Measurements from ENCODE around the gene EFCAB8. TPM values are rescaled to one million over a fixed set of nuclear protein-coding genes. Genes with fewer than 3 reads are reported as not detected.

Gene EFCAB8
- total and polyA plus RNA-seq, 4 donors = 0.08 to 0.83 (median 0.46) TPM

DNA sequence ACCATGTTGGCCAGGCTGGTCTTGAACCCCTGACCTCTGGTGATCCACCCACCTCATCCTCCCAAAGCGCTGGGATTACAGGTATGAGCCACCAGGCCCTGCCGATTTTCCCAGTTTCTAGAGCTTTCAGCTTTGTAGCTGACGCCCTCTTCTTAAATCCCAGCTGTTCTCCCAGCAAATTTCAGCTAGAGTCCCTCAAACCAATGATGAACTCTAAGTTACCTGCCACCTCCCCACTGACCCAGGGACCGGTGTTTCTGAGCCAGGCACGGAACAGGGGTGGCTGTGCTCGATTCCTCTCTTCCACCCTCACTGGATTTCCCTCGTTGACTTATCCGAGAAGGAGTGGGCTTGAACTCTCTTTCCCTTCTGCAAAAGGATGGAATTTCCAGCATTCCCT, 106.4 kb downstream of the EFCAB8 start:
- Histone ChIP-seq H3K9ac (ENCODE audit: insufficient read depth in 1 of 2, low read length in 2 of 2) (no peak overlapping the region), H3K36me3 (ENCODE audit: control insufficient read depth in 4 of 4, insufficient read depth in 4 of 4, low read length in 4 of 4) (no peaks in the 10 kb centered on the region), H3K27me3 (ENCODE audit: control insufficient read depth in 3 of 3, insufficient read depth in 3 of 3, low read length in 2 of 3) (no peaks in the 10 kb centered on the region), H3K27ac (ENCODE audit: low read depth in 1 of 2, low read length in 1 of 2) (no peak overlapping the region), H3K4me3 (no peak overlapping the region), H3K9me3 (ENCODE audit: control insufficient read depth in 4 of 4, insufficient read depth in 3 of 4, low read length in 3 of 4) (peaks cover 0 to 3% (median 0%) of the 10 kb centered on the region in 4 donors), H3K4me1 (ENCODE audit: control insufficient read depth in 5 of 5, insufficient read depth in 5 of 5, low read length in 5 of 5) (peaks cover 0 to 5% (median 0%) of the 10 kb centered on the region in 5 donors)
- no peak for DNase-seq
- no peak for ATAC-seq (ENCODE audit: insufficient read depth, low FRiP score)
- no peak for TF ChIP-seq CTCF (IDR thresholded peaks at IDR 0.05; ENCODE audit: control extremely low read depth, extremely low read depth)
- WGBS, 2 donors = 83 to 88% methylated on average over 8 of the region's 8 CpGs

DNA sequence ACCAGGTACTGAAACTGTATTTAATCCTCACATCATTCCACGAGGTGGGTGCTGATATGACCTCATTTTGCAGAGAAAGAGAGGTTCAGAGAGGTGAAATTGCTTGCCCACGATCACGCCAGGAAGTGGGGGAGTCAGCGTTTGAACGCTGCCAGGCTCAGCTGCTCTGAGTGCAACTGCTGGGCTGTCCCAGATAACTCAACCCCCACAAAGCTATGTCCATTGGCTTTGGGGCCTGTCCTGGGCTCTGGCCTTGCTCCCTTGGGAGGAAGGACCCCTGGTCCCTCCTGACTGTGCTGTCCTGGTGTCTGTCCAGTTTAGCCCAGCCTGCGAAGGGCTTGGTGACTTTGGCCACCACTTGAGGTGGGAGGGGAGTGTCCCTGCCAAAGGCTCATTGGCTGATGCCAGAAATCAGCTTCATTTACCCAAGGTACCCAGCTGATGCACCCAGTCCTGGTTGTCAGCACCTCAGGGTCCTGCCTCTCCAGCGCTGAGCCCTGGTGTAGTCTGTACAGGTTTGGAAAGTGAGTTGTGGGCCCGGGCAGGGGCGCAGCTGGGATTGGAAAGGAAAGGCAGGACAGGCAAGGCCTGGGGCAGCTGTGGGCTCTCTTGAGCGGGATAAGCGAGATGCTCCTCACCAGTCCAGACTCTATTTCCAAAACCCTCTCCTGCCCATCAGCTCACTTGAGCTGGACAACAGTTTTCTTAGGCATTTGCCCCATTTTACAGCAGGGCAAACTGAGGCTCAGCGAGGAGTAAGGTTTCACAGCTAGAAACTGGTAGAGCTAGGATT, 107.1 kb downstream of the EFCAB8 start:
- Histone ChIP-seq H3K9ac (ENCODE audit: insufficient read depth in 1 of 2, low read length in 2 of 2) (no peak overlapping the region), H3K4me3 (no peak overlapping the region), H3K27ac (ENCODE audit: low read depth in 1 of 2, low read length in 1 of 2) (no peak overlapping the region), H3K9me3 (ENCODE audit: control insufficient read depth in 4 of 4, insufficient read depth in 3 of 4, low read length in 3 of 4) (peaks cover 0 to 3% (median 0%) of the 10 kb centered on the region in 4 donors), H3K4me1 (ENCODE audit: control insufficient read depth in 5 of 5, insufficient read depth in 5 of 5, low read length in 5 of 5) (peaks cover 0 to 5% (median 2%) of the 10 kb centered on the region in 5 donors), H3K36me3 (ENCODE audit: control insufficient read depth in 4 of 4, insufficient read depth in 4 of 4, low read length in 4 of 4) (no peaks in the 10 kb centered on the region), H3K27me3 (ENCODE audit: control insufficient read depth in 3 of 3, insufficient read depth in 3 of 3, low read length in 2 of 3) (no peaks in the 10 kb centered on the region)
- ATAC-seq (ENCODE audit: insufficient read depth, low FRiP score) = no peak
- DNase-seq = no peak
- TF ChIP-seq CTCF (IDR thresholded peaks at IDR 0.05; ENCODE audit: control extremely low read depth, extremely low read depth) = no peak
- WGBS, 2 donors = 63 to 75% methylated on average over 12 of the region's 12 CpGs

DNA sequence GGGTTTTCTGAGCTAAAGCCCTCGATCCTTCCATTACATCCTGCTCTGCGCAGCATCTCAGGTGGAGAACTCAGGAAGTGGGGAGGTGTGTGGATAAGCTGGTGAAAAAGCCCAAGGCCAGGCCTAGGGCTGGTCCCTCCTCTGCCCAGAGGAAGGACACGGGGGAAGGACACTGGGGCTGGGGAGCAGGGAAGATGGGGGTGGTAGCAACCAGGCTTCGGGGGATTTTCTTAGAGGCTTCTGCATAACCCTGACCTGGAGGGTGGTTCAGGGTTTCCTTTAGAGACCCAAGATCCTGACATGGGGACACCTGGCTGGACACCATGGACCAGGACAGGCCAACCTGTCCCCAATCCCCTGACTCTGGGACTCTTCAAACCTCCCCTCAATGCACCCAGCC, 107.7 kb downstream of the EFCAB8 start:
- ATAC-seq (ENCODE audit: insufficient read depth, low FRiP score) = no peak
- TF ChIP-seq CTCF (IDR thresholded peaks at IDR 0.05; ENCODE audit: control extremely low read depth, extremely low read depth) = no peak

More for the DNA sequence above, 107.7 kb downstream of the EFCAB8 start:
- Histone ChIP-seq H3K27ac (ENCODE audit: low read depth in 1 of 2, low read length in 1 of 2) (no peak overlapping the region), H3K4me1 (ENCODE audit: control insufficient read depth in 5 of 5, insufficient read depth in 5 of 5, low read length in 5 of 5) (peaks cover 0 to 5% (median 2%) of the 10 kb centered on the region in 5 donors), H3K4me3 (no peak overlapping the region), H3K27me3 (ENCODE audit: control insufficient read depth in 3 of 3, insufficient read depth in 3 of 3, low read length in 2 of 3) (no peaks in the 10 kb centered on the region), H3K36me3 (ENCODE audit: control insufficient read depth in 4 of 4, insufficient read depth in 4 of 4, low read length in 4 of 4) (no peaks in the 10 kb centered on the region), H3K9ac (ENCODE audit: insufficient read depth in 1 of 2, low read length in 2 of 2) (no peak overlapping the region), H3K9me3 (ENCODE audit: control insufficient read depth in 4 of 4, insufficient read depth in 3 of 4, low read length in 3 of 4) (no peaks in the 10 kb centered on the region)
- 85 to 98% methylated on average over 4 of the region's 4 CpGs for whole genome bisulfite sequencing, 2 donors
- DNase-seq = no peak
